Daoy (cell line): Measurements from ENCODE around the gene TBC1D2. TPM values are rescaled to one million over a fixed set of nuclear protein-coding genes. Genes with fewer than 3 reads are reported as not detected.
"Not testable (repeated sequence)": the region's sequence is repeated elsewhere in the genome, so short reads cannot be mapped to it uniquely, and the experiment has no call there.

ENCODE experiments used
- DNase-seq: peaks from one replicate; pipeline ENCODE4 v3.0.0-alpha.2; 2015; ENCODE audit warnings: low read depth
- total RNA-seq: library from RNA; depleted of rRNA; stranded (reverse); fragments of >200 nt; shearing (Covaris generic); gene quantifications from 2 replicates; pipeline ENCODE4 v1.2.3, GENCODE V29; 2014

Gene TBC1D2
- total RNA-seq, 1 experiment from 2014 or later = 7.9 TPM

DNA sequence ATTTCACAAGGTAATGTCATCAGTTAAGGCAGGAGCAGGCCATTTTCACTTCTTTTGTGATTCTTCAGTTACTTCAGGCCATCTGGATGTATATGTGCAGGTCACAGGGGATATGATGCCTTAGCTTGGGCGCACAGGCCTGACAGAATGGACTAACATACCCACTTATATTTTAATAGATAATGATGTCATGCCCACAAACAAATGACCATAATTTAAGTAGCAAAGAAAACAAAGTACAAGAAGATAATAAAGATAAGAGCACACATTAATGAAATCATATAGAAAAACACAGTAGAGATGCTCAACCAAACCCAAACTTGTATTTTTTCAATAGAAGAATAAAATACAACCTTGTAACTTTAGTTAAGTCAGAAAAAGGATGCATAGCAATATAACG is 19.7 kb upstream of the TBC1D2 start:
- DNase-seq = no peak

GRCh38 chr9:98272083-98272482 is 16.6 kb upstream of the TBC1D2 start:
- no peak for DNase-seq

- no peak for DNase-seq
These were observed 16.0 kb upstream of the TBC1D2 start for GRCh38 chr9:98271479-98271878.

- not testable (repeated sequence) for DNase-seq
These were observed 14.8 kb upstream of the TBC1D2 start for GRCh38 chr9:98270284-98270683.

- not testable (repeated sequence) for DNase-seq
These were observed 14.2 kb upstream of the TBC1D2 start for GRCh38 chr9:98269652-98270051.

GRCh38 chr9:98267556-98267955 is 12.1 kb upstream of the TBC1D2 start:
- DNase-seq = not testable (repeated sequence)

- no peak for DNase-seq
These were observed 9.1 kb upstream of the TBC1D2 start for GRCh38 chr9:98264516-98264915.

GRCh38 chr9:98263482-98264357 is 8.3 kb upstream of the TBC1D2 start:
- DNase-seq = peak; percentile 86

DNA sequence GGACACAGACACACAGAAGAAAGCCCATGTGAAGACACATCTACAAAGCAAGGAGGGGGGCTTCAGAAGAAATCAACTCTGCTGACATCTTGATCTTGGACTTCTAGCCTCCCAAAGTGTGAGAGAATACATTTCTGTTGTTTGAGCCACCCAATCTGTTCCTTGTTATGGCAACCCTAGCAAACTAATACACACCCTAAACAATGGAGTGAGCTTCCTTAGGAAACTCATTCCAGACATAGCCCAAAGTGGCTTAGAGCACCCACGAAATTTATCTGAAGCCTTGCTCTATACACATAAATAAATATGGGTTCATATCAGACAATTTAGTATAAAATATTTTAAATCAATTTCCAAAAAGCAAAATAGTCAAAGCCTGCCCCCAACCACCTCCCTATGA is 7.6 kb upstream of the TBC1D2 start:
- no peak for DNase-seq

DNA sequence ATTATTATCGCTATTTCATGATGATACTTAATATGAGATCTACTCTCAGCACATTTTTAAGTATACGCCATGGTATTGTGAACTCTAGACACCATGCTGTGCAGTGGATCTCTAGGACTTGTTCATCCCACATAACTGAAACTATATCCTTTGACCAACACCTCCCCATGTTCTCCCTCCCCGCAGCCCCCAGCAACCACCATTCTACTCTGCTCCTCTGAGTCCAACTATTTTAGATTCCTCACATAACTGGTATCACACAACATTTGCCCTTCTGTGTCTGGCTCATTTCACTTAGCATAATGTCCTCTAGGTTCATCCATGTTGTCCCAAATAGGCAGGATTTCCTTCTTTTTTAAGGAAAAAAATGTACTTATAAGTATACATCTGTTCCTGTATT is 6.6 kb upstream of the TBC1D2 start:
- DNase-seq = no peak

DNA sequence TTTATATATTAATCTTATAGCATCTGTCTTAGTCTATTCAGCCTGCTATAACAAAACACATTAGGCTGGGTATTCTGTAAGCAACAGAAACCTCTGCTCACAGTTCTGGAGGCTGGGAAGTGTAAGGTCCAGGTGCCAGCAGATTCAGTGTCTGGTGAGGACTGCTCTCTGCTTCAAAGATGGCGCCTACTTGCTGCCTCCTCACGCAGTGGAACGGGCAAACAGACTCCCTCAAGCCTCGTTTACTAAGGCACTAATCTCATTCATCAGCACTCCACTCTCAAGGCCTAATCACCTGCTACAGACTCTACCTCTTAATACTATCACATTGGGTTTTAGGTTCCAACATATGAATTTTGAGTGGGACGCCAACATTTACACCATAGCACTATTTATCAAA is 5.2 kb upstream of the TBC1D2 start:
- no peak for DNase-seq

- DNase-seq = no peak
These were observed 4.3 kb upstream of the TBC1D2 start for GRCh38 chr9:98259791-98260190.

- no peak for DNase-seq
These were observed 1.3 kb upstream of the TBC1D2 start for GRCh38 chr9:98256756-98257155.

- peak; percentile 66 for DNase-seq
These were observed 330 bp downstream of the TBC1D2 start for GRCh38 chr9:98255061-98255577.

- no peak for DNase-seq
These were observed 1.0 kb downstream of the TBC1D2 start for GRCh38 chr9:98254228-98255060.

- DNase-seq = no peak
These were observed 1.9 kb downstream of the TBC1D2 start for GRCh38 chr9:98253565-98253964.

DNA sequence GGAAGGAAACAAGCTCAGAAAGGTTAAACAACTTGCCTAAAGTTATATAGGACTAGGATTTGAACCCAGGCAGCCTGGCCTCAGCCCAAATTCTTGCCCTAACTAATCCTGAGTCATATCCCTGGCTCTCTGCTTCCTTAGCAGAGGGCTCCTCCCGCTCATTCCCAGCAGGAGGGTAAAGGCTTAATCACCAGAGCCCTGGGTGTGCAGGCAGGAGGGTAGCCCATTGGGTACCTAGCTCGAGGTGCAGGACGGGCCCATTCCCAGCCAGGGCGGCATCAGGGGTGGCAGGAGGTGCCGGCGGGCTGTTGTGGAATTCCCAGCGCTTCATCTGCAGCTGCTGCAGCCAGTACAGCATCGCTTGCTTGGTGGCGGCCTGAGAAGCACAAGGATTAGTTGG is 3.9 kb downstream of the TBC1D2 start:
- peak; percentile 97 for DNase-seq

GRCh38 chr9:98249771-98250170 is 5.7 kb downstream of the TBC1D2 start:
- no peak for DNase-seq

DNA sequence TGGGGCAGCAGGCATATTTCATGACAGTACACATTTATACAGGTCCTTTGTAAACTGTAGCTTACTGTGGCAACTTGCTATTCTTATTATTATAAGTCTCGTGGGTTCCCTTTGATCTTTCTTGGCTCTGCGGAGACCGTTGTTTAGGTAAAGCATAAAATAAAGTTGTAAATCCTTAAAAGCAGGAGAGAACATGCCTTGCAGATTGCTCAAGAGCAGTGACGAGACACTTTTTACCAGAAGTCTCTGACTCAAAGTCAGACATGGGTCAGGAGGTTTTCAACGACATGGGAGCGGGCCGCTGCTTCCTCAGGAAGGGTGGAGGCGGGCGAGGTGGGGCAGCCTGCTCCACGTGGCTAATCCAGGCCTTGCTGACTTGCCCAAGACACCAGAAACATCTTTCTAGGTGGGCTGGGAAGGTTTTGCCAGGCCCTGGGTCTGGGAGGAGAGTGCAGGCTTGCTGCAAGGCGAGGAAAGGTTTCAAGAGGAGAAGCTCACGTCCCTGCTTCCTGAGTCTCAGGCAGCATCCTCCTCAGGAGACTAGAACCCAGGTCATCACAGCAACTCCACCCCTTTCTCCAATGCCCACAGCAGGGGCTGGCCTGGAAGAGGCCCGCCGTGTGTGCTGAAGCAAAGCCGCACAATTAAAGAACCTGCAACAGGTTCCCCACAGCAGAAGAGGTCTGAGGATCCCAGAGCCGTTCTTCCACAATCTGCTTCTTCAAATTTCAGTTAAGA is 6.5 kb downstream of the TBC1D2 start:
- peak; percentile 90 for DNase-seq

- DNase-seq = no peak
These were observed 7.4 kb downstream of the TBC1D2 start for GRCh38 chr9:98247831-98248657.

DNA sequence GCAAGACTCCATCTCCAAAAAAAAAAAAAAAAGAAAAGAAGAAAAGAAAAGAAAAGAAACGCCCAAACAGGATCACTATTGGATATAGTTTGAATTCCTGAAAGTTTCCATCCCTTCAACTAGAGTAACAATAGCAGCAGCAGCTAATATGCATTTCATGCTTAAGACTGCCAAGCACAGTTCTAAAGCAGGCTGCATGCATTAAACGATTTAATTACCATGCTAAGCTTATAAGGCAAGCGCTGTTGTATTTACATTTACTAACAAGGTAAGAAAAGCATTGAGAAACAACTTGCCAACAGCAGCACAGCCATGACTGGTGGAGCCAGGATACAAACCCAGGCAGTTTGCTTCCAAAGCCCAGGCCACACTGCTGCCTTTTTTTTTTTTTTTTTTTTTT is 13.0 kb downstream of the TBC1D2 start:
- DNase-seq = no peak
